Fibroblast of the conjunctiva (primary cell): ENCODE measurements around the gene RPGRIP1.
"Not testable (repeated sequence)": the region's sequence is repeated elsewhere in the genome, so short reads cannot be mapped to it uniquely, and the experiment has no call there.

Source experiments
- DNase-seq: peaks from one replicate; pipeline ENCODE4 v3.0.0-alpha.2; 2010; ENCODE audit warnings: low read depth

Gene RPGRIP1

GRCh38 chr14:21302013-21302835, 22.3 kb downstream of the RPGRIP1 start:
- DNase-seq: no peak

GRCh38 chr14:21302836-21303140, 22.9 kb downstream of the RPGRIP1 start:
- DNase-seq: not testable (repeated sequence)

- DNase-seq: no peak
Measured at GRCh38 chr14:21307637-21308036, 27.8 kb downstream of the RPGRIP1 start.

GRCh38 chr14:21308132-21308478, 28.2 kb downstream of the RPGRIP1 start:
- DNase-seq: no peak

- peak; percentile 28 for DNase-seq
Measured at GRCh38 chr14:21308479-21309237, 28.8 kb downstream of the RPGRIP1 start.

- DNase-seq: no peak
Measured at GRCh38 chr14:21309238-21309636, 29.4 kb downstream of the RPGRIP1 start.

GRCh38 chr14:21309956-21310355, 30.1 kb downstream of the RPGRIP1 start:
- no peak for DNase-seq

GRCh38 chr14:21311614-21312013, 31.7 kb downstream of the RPGRIP1 start:
- DNase-seq: no peak

- no peak for DNase-seq
Measured at GRCh38 chr14:21313512-21313911, 33.6 kb downstream of the RPGRIP1 start.

GRCh38 chr14:21317398-21317797, 37.5 kb downstream of the RPGRIP1 start:
- DNase-seq: no peak

- no peak for DNase-seq
Measured at GRCh38 chr14:21320913-21321312, 41.0 kb downstream of the RPGRIP1 start.

- DNase-seq: no peak
Measured at GRCh38 chr14:21322716-21323115, 42.8 kb downstream of the RPGRIP1 start.

- DNase-seq: no peak
Measured at GRCh38 chr14:21326972-21327371, 47.1 kb downstream of the RPGRIP1 start.
